ENCODE measurements around the gene CD59. TPM values are rescaled to one million over a fixed set of nuclear protein-coding genes. Genes with fewer than 3 reads are reported as not detected.
"Not testable (repeated sequence)": the region's sequence is repeated elsewhere in the genome, so short reads cannot be mapped to it uniquely, and the experiment has no call there.

CD59 gene
- total RNA-seq, 1 donor from 2014 or later: 725 TPM

GRCh38 chr11:33692541-33692940 is 43.7 kb downstream of the CD59 start:
- no peak for DNase-seq (ENCODE audit: low read depth)

GRCh38 chr11:33692013-33692504 is 44.2 kb downstream of the CD59 start:
- DNase-seq (ENCODE audit: low read depth): peak; percentile 99

GRCh38 chr11:33691066-33691864 is 45.0 kb downstream of the CD59 start:
- DNase-seq (ENCODE audit: low read depth): peak; percentile 85

GRCh38 chr11:33690290-33691065 is 45.7 kb downstream of the CD59 start:
- DNase-seq (ENCODE audit: low read depth): peak; percentile 99

- DNase-seq (ENCODE audit: low read depth): no peak
These were observed 46.7 kb downstream of the CD59 start for GRCh38 chr11:33689501-33689900.

- DNase-seq (ENCODE audit: low read depth): no peak
These were observed 47.1 kb downstream of the CD59 start for GRCh38 chr11:33689085-33689484.

- peak; percentile 64 for DNase-seq (ENCODE audit: low read depth)
These were observed 48.3 kb downstream of the CD59 start for GRCh38 chr11:33687733-33688479.

GRCh38 chr11:33685082-33685481 is 51.1 kb downstream of the CD59 start:
- DNase-seq (ENCODE audit: low read depth): no peak

GRCh38 chr11:33684003-33684706 is 52.1 kb downstream of the CD59 start:
- DNase-seq (ENCODE audit: low read depth): no peak

GRCh38 chr11:33682446-33682845 is 53.8 kb downstream of the CD59 start:
- DNase-seq (ENCODE audit: low read depth): peak; percentile 56

GRCh38 chr11:33682019-33682418 is 54.2 kb downstream of the CD59 start:
- no peak for DNase-seq (ENCODE audit: low read depth)

GRCh38 chr11:33678616-33679015 is 57.6 kb downstream of the CD59 start:
- not testable (repeated sequence) for DNase-seq (ENCODE audit: low read depth)

- no peak for DNase-seq (ENCODE audit: low read depth)
These were observed 62.0 kb downstream of the CD59 start for GRCh38 chr11:33674035-33674814.

- DNase-seq (ENCODE audit: low read depth): no peak
These were observed 64.0 kb downstream of the CD59 start for GRCh38 chr11:33672273-33672672.

GRCh38 chr11:33670250-33671011 is 65.8 kb downstream of the CD59 start:
- DNase-seq (ENCODE audit: low read depth): no peak

- DNase-seq (ENCODE audit: low read depth): no peak
These were observed 66.5 kb downstream of the CD59 start for GRCh38 chr11:33669598-33670249.

- no peak for DNase-seq (ENCODE audit: low read depth)
These were observed 67.1 kb downstream of the CD59 start for GRCh38 chr11:33668951-33669596.

- no peak for DNase-seq (ENCODE audit: low read depth)
These were observed 67.8 kb downstream of the CD59 start for GRCh38 chr11:33668468-33668825.
